ENCODE measurements around the gene HDAC4. TPM values are rescaled to one million over a fixed set of nuclear protein-coding genes. Genes with fewer than 3 reads are reported as not detected.
A peak's percentile ranks its signal among the peaks of the same experiment; 100 is the strongest.

The HDAC4 gene
- total and polyA plus RNA-seq, 10 of the 15 experiments (the other 5 are each of a cell fraction or from before 2014, with no cell fraction given): 0.22 to 15.7 (median 4.8) TPM

DNA sequence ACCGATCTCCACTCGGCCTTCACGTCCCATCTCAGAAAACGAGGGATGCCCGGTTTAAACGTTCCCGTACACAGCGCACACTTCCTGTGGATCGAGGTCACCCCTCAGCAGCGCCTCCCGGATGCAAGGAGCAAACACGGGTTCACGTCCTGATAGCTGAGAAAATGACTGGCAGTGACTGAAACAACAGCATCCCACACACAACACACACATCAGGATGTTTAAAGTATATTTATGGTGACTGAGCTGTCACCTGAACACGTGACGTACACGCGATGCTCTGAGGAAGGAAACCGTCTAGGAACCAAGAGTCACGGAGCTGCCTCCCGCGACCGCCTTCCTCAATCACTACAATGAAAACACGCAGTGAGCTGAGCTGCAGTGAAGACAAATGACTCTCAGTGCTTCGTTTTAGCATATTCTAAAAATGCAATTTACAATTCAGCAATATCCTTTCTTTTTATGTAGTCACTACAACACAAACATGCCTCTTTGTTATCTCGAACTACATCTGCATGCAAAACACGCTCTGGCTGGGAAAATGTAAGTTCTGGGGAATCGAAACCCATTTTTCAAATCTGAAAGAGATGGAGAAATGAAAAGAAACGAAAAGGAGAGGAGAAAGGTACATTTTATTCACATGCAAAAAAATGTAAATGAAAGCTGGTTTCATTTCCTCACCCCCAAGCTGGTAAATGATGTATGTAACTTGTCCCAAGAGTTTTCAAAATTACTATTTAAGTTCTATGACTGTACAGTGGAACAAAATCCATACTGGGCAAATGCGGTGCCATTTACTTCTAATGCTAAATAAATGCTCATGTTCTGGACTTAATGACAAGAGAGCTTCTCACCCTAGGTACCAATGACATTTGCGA, 19.8 kb downstream of the HDAC4 start (continued):
- TF ChIP-seq NR2C2 (IDR thresholded peaks at IDR 0.05; ENCODE audit: borderline replicate concordance, control insufficient read depth, insufficient read length, low read depth) (no peak), BACH1 (IDR thresholded peaks at IDR 0.05; ENCODE audit: borderline replicate concordance) (no peak), ZBED1 (IDR thresholded peaks at IDR 0.05; ENCODE audit: borderline replicate concordance) (no peak), YY1 (IDR thresholded peaks at IDR 0.05; ENCODE audit: low read depth, low read length) (no peak), SREBF1 (IDR thresholded peaks at IDR 0.05; ENCODE audit: low read length) (no peak), SMARCA5 (IDR thresholded peaks at IDR 0.05) (no peak), HDGF (IDR thresholded peaks at IDR 0.05) (no peak), FOS (IDR thresholded peaks at IDR 0.05; ENCODE audit: borderline replicate concordance, extremely low read depth, insufficient read length) (no peak), SP1 (IDR thresholded peaks at IDR 0.05; ENCODE audit: low read depth, low read length) (no peak), SMAD1 (IDR thresholded peaks at IDR 0.05; ENCODE audit: low read depth, partially characterized antibody) (no peak), GATAD2B (conservative IDR thresholded peaks at IDR 0.05; ENCODE audit: low read depth) (0 out of 2 replicates have a peak, but pooled peaks have one; percentile 18), MYB (IDR thresholded peaks at IDR 0.05; ENCODE audit: borderline replicate concordance, low read depth, low read length) (no peak), MTA3 (IDR thresholded peaks at IDR 0.05; ENCODE audit: borderline replicate concordance, low read length) (no peak), GABPA (IDR thresholded peaks at IDR 0.05; ENCODE audit: low read depth) (no peak), POLR2A (IDR thresholded peaks at IDR 0.05; ENCODE audit: low read depth, low read length) (no peak), SMAD5 (IDR thresholded peaks at IDR 0.05; ENCODE audit: low read depth) (no peak)
- TF ChIP-seq, protein P1, sequence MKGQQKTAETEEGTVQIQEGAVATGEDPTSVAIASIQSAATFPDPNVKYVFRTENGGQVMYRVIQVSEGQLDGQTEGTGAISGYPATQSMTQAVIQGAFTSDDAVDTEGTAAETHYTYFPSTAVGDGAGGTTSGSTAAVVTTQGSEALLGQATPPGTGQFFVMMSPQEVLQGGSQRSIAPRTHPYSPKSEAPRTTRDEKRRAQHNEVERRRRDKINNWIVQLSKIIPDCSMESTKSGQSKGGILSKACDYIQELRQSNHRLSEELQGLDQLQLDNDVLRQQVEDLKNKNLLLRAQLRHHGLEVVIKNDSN (IDR thresholded peaks at IDR 0.05; ENCODE audit: borderline replicate concordance, extremely low read length, insufficient read depth, low read depth, low read length): peak; percentile 66
- TF ChIP-seq, protein P2, sequence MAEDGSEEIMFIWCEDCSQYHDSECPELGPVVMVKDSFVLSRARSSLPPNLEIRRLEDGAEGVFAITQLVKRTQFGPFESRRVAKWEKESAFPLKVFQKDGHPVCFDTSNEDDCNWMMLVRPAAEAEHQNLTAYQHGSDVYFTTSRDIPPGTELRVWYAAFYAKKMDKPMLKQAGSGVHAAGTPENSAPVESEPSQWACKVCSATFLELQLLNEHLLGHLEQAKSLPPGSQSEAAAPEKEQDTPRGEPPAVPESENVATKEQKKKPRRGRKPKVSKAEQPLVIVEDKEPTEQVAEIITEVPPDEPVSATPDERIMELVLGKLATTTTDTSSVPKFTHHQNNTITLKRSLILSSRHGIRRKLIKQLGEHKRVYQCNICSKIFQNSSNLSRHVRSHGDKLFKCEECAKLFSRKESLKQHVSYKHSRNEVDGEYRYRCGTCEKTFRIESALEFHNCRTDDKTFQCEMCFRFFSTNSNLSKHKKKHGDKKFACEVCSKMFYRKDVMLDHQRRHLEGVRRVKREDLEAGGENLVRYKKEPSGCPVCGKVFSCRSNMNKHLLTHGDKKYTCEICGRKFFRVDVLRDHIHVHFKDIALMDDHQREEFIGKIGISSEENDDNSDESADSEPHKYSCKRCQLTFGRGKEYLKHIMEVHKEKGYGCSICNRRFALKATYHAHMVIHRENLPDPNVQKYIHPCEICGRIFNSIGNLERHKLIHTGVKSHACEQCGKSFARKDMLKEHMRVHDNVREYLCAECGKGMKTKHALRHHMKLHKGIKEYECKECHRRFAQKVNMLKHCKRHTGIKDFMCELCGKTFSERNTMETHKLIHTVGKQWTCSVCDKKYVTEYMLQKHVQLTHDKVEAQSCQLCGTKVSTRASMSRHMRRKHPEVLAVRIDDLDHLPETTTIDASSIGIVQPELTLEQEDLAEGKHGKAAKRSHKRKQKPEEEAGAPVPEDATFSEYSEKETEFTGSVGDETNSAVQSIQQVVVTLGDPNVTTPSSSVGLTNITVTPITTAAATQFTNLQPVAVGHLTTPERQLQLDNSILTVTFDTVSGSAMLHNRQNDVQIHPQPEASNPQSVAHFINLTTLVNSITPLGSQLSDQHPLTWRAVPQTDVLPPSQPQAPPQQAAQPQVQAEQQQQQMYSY (CRISPR knock-in tag; IDR thresholded peaks at IDR 0.05): no peak
- TF ChIP-seq, protein P3, sequence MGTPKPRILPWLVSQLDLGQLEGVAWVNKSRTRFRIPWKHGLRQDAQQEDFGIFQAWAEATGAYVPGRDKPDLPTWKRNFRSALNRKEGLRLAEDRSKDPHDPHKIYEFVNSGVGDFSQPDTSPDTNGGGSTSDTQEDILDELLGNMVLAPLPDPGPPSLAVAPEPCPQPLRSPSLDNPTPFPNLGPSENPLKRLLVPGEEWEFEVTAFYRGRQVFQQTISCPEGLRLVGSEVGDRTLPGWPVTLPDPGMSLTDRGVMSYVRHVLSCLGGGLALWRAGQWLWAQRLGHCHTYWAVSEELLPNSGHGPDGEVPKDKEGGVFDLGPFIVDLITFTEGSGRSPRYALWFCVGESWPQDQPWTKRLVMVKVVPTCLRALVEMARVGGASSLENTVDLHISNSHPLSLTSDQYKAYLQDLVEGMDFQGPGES (IDR thresholded peaks at IDR 0.05): no peak
- TF ChIP-seq, protein P4, sequence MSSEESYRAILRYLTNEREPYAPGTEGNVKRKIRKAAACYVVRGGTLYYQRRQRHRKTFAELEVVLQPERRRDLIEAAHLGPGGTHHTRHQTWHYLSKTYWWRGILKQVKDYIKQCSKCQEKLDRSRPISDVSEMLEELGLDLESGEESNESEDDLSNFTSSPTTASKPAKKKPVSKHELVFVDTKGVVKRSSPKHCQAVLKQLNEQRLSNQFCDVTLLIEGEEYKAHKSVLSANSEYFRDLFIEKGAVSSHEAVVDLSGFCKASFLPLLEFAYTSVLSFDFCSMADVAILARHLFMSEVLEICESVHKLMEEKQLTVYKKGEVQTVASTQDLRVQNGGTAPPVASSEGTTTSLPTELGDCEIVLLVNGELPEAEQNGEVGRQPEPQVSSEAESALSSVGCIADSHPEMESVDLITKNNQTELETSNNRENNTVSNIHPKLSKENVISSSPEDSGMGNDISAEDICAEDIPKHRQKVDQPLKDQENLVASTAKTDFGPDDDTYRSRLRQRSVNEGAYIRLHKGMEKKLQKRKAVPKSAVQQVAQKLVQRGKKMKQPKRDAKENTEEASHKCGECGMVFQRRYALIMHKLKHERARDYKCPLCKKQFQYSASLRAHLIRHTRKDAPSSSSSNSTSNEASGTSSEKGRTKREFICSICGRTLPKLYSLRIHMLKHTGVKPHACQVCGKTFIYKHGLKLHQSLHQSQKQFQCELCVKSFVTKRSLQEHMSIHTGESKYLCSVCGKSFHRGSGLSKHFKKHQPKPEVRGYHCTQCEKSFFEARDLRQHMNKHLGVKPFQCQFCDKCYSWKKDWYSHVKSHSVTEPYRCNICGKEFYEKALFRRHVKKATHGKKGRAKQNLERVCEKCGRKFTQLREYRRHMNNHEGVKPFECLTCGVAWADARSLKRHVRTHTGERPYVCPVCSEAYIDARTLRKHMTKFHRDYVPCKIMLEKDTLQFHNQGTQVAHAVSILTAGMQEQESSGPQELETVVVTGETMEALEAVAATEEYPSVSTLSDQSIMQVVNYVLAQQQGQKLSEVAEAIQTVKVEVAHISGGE (CRISPR knock-in tag; IDR thresholded peaks at IDR 0.05): no peak
- TF ChIP-seq, protein P5, sequence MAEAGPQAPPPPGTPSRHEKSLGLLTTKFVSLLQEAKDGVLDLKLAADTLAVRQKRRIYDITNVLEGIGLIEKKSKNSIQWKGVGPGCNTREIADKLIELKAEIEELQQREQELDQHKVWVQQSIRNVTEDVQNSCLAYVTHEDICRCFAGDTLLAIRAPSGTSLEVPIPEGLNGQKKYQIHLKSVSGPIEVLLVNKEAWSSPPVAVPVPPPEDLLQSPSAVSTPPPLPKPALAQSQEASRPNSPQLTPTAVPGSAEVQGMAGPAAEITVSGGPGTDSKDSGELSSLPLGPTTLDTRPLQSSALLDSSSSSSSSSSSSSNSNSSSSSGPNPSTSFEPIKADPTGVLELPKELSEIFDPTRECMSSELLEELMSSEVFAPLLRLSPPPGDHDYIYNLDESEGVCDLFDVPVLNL (IDR thresholded peaks at IDR 0.05; ENCODE audit: low read depth, low read length): no peak

Measured in GM12878 (cell line).